Measurements from ENCODE around the gene MFSD12.

The MFSD12 gene

DNA sequence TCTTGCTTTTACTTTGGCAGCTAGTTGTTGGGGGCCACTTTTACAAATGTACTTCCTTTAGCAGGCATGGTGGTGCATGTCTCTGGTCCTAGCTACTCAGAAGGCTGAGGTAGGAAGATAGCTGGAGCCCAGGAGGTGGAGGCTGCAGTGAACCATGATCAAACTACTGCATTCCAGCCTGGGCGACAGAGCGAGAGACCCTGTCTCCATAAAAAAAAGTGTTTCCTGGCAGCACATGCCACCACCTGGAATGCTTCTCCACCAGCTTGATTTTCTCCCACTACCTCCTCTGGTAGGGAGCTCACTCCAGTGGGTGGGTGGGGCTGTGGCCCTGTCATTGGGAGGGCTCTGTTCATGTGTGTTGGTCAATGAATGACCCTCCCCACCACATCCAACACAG, 38.7 kb downstream of the MFSD12 start:
- no peak for DNase-seq (ENCODE audit: low read depth in 1 of 2, low spot score in 1 of 2)
- Histone ChIP-seq H3K27ac (replicated peaks) (no peak overlapping the region), H3K27me3 (ENCODE audit: insufficient read depth, poor library complexity, severe bottlenecking) (no peaks in the 10 kb centered on the region), H3K4me3 (replicated peaks; ENCODE audit: insufficient read depth, low read length) (no peak overlapping the region)
- TF ChIP-seq POLR2AphosphoS5 (IDR thresholded peaks at IDR 0.05; ENCODE audit: low read depth) (no peak), SPI1 (IDR thresholded peaks at IDR 0.05; ENCODE audit: borderline replicate concordance, low read depth) (no peak), GABPA (IDR thresholded peaks at IDR 0.05; ENCODE audit: low read depth) (no peak)
- TF ChIP-seq, protein P1, sequence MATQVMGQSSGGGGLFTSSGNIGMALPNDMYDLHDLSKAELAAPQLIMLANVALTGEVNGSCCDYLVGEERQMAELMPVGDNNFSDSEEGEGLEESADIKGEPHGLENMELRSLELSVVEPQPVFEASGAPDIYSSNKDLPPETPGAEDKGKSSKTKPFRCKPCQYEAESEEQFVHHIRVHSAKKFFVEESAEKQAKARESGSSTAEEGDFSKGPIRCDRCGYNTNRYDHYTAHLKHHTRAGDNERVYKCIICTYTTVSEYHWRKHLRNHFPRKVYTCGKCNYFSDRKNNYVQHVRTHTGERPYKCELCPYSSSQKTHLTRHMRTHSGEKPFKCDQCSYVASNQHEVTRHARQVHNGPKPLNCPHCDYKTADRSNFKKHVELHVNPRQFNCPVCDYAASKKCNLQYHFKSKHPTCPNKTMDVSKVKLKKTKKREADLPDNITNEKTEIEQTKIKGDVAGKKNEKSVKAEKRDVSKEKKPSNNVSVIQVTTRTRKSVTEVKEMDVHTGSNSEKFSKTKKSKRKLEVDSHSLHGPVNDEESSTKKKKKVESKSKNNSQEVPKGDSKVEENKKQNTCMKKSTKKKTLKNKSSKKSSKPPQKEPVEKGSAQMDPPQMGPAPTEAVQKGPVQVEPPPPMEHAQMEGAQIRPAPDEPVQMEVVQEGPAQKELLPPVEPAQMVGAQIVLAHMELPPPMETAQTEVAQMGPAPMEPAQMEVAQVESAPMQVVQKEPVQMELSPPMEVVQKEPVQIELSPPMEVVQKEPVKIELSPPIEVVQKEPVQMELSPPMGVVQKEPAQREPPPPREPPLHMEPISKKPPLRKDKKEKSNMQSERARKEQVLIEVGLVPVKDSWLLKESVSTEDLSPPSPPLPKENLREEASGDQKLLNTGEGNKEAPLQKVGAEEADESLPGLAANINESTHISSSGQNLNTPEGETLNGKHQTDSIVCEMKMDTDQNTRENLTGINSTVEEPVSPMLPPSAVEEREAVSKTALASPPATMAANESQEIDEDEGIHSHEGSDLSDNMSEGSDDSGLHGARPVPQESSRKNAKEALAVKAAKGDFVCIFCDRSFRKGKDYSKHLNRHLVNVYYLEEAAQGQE (IDR thresholded peaks at IDR 0.05; ENCODE audit: insufficient replicate concordance, low read depth) = no peak
- TF ChIP-seq, protein P2, sequence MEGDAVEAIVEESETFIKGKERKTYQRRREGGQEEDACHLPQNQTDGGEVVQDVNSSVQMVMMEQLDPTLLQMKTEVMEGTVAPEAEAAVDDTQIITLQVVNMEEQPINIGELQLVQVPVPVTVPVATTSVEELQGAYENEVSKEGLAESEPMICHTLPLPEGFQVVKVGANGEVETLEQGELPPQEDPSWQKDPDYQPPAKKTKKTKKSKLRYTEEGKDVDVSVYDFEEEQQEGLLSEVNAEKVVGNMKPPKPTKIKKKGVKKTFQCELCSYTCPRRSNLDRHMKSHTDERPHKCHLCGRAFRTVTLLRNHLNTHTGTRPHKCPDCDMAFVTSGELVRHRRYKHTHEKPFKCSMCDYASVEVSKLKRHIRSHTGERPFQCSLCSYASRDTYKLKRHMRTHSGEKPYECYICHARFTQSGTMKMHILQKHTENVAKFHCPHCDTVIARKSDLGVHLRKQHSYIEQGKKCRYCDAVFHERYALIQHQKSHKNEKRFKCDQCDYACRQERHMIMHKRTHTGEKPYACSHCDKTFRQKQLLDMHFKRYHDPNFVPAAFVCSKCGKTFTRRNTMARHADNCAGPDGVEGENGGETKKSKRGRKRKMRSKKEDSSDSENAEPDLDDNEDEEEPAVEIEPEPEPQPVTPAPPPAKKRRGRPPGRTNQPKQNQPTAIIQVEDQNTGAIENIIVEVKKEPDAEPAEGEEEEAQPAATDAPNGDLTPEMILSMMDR (IDR thresholded peaks at IDR 0.05; ENCODE audit: insufficient read depth, low read length) = no peak

DNA sequence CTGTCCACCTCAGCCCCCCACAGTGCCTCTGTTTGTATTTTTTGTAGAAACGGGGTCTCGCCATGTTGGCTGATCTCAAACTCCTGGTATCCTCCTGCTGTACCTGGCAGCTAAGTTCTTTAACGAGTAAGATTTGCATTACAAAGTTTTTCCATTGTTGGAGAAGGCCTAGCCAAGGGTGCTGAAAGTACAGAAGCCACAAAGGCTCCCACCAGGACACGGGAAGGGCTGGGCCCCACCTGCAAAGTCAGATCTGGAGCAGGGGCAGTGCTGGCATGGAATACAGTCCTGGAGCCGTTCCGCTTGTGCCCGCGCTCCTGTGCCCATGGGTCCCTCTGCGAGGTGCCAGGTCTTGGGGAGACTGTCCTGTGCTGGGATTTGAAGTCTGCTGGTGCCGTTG, 39.1 kb downstream of the MFSD12 start:
- Histone ChIP-seq H3K27ac (replicated peaks) (no peak overlapping the region), H3K4me3 (replicated peaks; ENCODE audit: insufficient read depth, low read length) (no peak overlapping the region), H3K27me3 (ENCODE audit: insufficient read depth, poor library complexity, severe bottlenecking) (no peaks in the 10 kb centered on the region)
- no peak for DNase-seq (ENCODE audit: low read depth in 1 of 2, low spot score in 1 of 2)
- no peak for TF ChIP-seq SPI1 (IDR thresholded peaks at IDR 0.05; ENCODE audit: borderline replicate concordance, low read depth)
- TF ChIP-seq, protein P1 (IDR thresholded peaks at IDR 0.05; ENCODE audit: insufficient replicate concordance, low read depth) = no peak
- TF ChIP-seq, protein P2 (IDR thresholded peaks at IDR 0.05; ENCODE audit: insufficient read depth, low read length) = no peak

DNA sequence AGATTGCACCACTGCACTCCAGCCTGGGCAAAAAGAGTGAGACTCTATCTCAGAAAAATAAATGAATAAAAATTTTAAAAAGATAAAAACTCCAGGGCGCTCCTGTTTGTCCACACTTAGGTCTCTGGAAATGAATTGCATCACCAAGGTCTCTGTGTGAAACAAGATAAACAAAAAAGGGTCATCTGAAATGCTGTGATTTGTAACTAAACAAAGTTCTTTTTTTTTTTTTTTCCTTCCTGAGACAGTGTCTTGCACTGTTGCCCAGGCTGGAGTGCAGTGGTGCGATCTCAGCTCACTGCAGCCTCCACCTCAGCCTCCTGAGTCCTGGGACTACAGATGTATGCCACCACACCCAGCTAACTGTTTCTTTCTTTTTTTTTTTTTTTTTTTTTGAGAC, 39.7 kb downstream of the MFSD12 start:
- no peak overlapping the region for H3K4me3 ChIP-seq (replicated peaks; ENCODE audit: insufficient read depth, low read length)
- no peak for DNase-seq (ENCODE audit: low read depth in 1 of 2, low spot score in 1 of 2)
- H3K27ac ChIP-seq (replicated peaks) = no peak overlapping the region
- TF ChIP-seq, protein P1 (IDR thresholded peaks at IDR 0.05; ENCODE audit: insufficient replicate concordance, low read depth) = no peak
- no peak for TF ChIP-seq SPI1 (IDR thresholded peaks at IDR 0.05; ENCODE audit: borderline replicate concordance, low read depth)
- TF ChIP-seq, protein P2 (IDR thresholded peaks at IDR 0.05; ENCODE audit: insufficient read depth, low read length) = no peak
- no peak for TF ChIP-seq POLR2AphosphoS5 (IDR thresholded peaks at IDR 0.05; ENCODE audit: low read depth)
- no peak for TF ChIP-seq GABPA (IDR thresholded peaks at IDR 0.05; ENCODE audit: low read depth)
- H3K27me3 ChIP-seq (ENCODE audit: insufficient read depth, poor library complexity, severe bottlenecking) = no peaks in the 10 kb centered on the region
